Measurements from ENCODE around the gene HSPA4L.

Gene HSPA4L

GRCh38 chr4:127870281-127870680 is 88.2 kb downstream of the HSPA4L start:
- no peak for DNase-seq (ENCODE audit: low read depth)

- peak; percentile 63 for DNase-seq (ENCODE audit: low read depth)
Observed at GRCh38 chr4:127870688-127871087, 88.6 kb downstream of the HSPA4L start.

GRCh38 chr4:127875791-127876190 is 93.7 kb downstream of the HSPA4L start:
- DNase-seq (ENCODE audit: low read depth), result no peak

- DNase-seq (ENCODE audit: low read depth), result peak; percentile 85
Observed at GRCh38 chr4:127880763-127881562, 98.8 kb downstream of the HSPA4L start, which contains the start of gene PLK4. PLK4 (plus strand) TSS chr4:127880893; CDS start chr4:127881135, 242 bp downstream.

GRCh38 chr4:127881563-127881864 is 99.4 kb downstream of the HSPA4L start:
- DNase-seq (ENCODE audit: low read depth), result no peak

- DNase-seq (ENCODE audit: low read depth), result no peak
Observed at GRCh38 chr4:127888559-127888958, 106.4 kb downstream of the HSPA4L start.

GRCh38 chr4:127889903-127890302 is 107.8 kb downstream of the HSPA4L start:
- DNase-seq (ENCODE audit: low read depth), result no peak

Data from GM04504 (cell line).